Adrenal gland (tissue), 5 donors: ENCODE measurements around the gene CSRP1.

Experiments used
- POLR2A ChIP-seq, 2 donors: fragments of 450-650 bp; IDR thresholded peaks; one replicate each; pipeline ENCODE4 v1.6.1; 2017; ENCODE audit warnings: antibody characterized with exemption in 2 of 2, mild to moderate bottlenecking in 2 of 2, moderate library complexity in 1 of 2
- TF ChIP-seq, protein P1 (sequence below), 6 experiments: fragments of 450-650 bp in 4 of 6; fragments of 200-600 bp in 2 of 6; sonication (generic) in 1 of 6; IDR thresholded peaks; 1 replicate in 5 of 6; 2 replicates in 1 of 6; pipeline versions ENCODE4 v1.5.1 to v1.8.0; 2016 to 2021; ENCODE audit warnings: antibody characterized with exemption in 6 of 6, mild to moderate bottlenecking in 2 of 6, moderate library complexity in 1 of 6
- donor health status: DM: no; HTN: no; CAD: no.

DNA sequence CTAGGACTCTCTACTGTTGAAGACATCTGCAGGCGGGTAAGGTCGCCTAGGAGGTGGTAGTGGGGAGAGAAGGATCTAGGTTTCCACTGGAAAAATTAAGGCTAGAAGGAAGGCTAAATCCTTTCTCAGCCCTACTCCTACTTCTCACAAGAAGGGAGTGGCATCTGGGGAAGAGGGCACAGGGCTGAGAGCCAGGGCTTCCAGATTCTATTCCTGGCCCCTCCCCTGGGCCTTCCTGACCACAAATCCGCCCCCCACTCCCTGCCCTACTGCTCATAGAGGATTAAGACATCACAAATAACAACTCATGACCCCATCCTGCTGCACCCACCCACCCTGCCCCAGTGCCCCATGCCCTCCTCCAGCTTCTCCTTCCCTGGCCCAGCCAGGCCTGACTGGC is 40.4 kb downstream of the CSRP1 start:
- TF ChIP-seq, protein P1, sequence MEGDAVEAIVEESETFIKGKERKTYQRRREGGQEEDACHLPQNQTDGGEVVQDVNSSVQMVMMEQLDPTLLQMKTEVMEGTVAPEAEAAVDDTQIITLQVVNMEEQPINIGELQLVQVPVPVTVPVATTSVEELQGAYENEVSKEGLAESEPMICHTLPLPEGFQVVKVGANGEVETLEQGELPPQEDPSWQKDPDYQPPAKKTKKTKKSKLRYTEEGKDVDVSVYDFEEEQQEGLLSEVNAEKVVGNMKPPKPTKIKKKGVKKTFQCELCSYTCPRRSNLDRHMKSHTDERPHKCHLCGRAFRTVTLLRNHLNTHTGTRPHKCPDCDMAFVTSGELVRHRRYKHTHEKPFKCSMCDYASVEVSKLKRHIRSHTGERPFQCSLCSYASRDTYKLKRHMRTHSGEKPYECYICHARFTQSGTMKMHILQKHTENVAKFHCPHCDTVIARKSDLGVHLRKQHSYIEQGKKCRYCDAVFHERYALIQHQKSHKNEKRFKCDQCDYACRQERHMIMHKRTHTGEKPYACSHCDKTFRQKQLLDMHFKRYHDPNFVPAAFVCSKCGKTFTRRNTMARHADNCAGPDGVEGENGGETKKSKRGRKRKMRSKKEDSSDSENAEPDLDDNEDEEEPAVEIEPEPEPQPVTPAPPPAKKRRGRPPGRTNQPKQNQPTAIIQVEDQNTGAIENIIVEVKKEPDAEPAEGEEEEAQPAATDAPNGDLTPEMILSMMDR (IDR thresholded peaks at IDR 0.05): no peak
- no peak for TF ChIP-seq POLR2A (IDR thresholded peaks at IDR 0.05)
